HepG2 (cell line): ENCODE results near the gene MRPS21. TPM values are rescaled to one million over a fixed set of nuclear protein-coding genes. Genes with fewer than 3 reads are reported as not detected.
A peak's percentile ranks its signal among the peaks of the same experiment; 100 is the strongest.

ENCODE experiments used
- BORCS8-MEF2B ChIP-seq: sonication (generic); formaldehyde crosslinking; IDR thresholded peaks from 2 replicates; pipeline ENCODE4 v1.8.0; 2022; ENCODE audit warnings: mild to moderate bottlenecking, missing genetic modification reagents
- GFI1 ChIP-seq: sonication (generic); formaldehyde crosslinking; IDR thresholded peaks from 2 replicates; pipeline ENCODE4 v1.5.0; 2020; ENCODE audit warnings: missing genetic modification reagents, mild to moderate bottlenecking, borderline replicate concordance
- HDAC1 ChIP-seq: sonication (generic); formaldehyde crosslinking; IDR thresholded peaks from 2 replicates; pipeline ENCODE4 v1.5.1; 2020; ENCODE audit warnings: mild to moderate bottlenecking, missing genetic modification reagents
- HMG20B ChIP-seq: conservative IDR thresholded peaks from 2 replicates; pipeline ENCODE4 v1.6.1; 2016; ENCODE audit warnings: missing genetic modification reagents, missing compliant biosample characterization
- HOXA9 ChIP-seq: sonication (generic); formaldehyde crosslinking; IDR thresholded peaks from 2 replicates; pipeline ENCODE4 v1.8.1; 2022; ENCODE audit warnings: missing genetic modification reagents, mild to moderate bottlenecking, moderate library complexity, borderline replicate concordance
- ISX ChIP-seq: sonication (generic); formaldehyde crosslinking; conservative IDR thresholded peaks from 2 replicates; pipeline ENCODE4 v1.5.0; 2020; ENCODE audit warnings: missing genetic modification reagents
- MAZ ChIP-seq, 2 experiments: sonication (generic) in 1 of 2; formaldehyde crosslinking in 1 of 2; IDR thresholded peaks; 2 replicates each; pipeline versions ENCODE4 v1.5.0 to v1.6.1; 2012 to 2020; ENCODE audit warnings: low read depth in 2 of 2, mild to moderate bottlenecking in 2 of 2, borderline replicate concordance in 1 of 2, improper control_type of control experiment in 1 of 2, low read length in 1 of 2, missing genetic modification reagents in 1 of 2, moderate library complexity in 1 of 2
- MBD4 ChIP-seq: IDR thresholded peaks from 2 replicates; pipeline ENCODE4 v1.6.1; 2012; ENCODE audit warnings: low read length, inconsistent platforms, borderline replicate concordance
- MYPOP ChIP-seq: sonication (generic); formaldehyde crosslinking; IDR thresholded peaks from 2 replicates; pipeline ENCODE4 v1.8.1; 2023; ENCODE audit warnings: mild to moderate bottlenecking, moderate library complexity, missing genetic modification reagents
- REL ChIP-seq: sonication (generic); formaldehyde crosslinking; conservative IDR thresholded peaks from 2 replicates; pipeline ENCODE4 v1.8.0; 2022; ENCODE audit warnings: mild to moderate bottlenecking, missing genetic modification reagents, moderate library complexity
- SAFB2 ChIP-seq: sonication (generic); formaldehyde crosslinking; IDR thresholded peaks from 2 replicates; pipeline ENCODE4 v1.5.1; 2020; ENCODE audit warnings: missing genetic modification reagents, low read depth, mild to moderate bottlenecking, borderline replicate concordance
- YEATS4 ChIP-seq: sonication (generic); formaldehyde crosslinking; IDR thresholded peaks from 2 replicates; pipeline ENCODE4 v1.4.0; 2020; ENCODE audit warnings: missing genetic modification reagents, borderline replicate concordance
- ZBTB20 ChIP-seq: sonication (generic); formaldehyde crosslinking; IDR thresholded peaks from 2 replicates; pipeline ENCODE4 v1.8.1; 2023; ENCODE audit warnings: missing genetic modification reagents, low read depth, mild to moderate bottlenecking, borderline replicate concordance
- ZNF343 ChIP-seq: sonication (generic); formaldehyde crosslinking; IDR thresholded peaks from 2 replicates; pipeline ENCODE4 v1.4.0; 2020; ENCODE audit warnings: mild to moderate bottlenecking, missing genetic modification reagents
- ZNF441 ChIP-seq: sonication (generic); formaldehyde crosslinking; IDR thresholded peaks from 2 replicates; pipeline ENCODE4 v1.7.0; 2021; ENCODE audit warnings: missing genetic modification reagents, borderline replicate concordance
- ZNF564 ChIP-seq: sonication (generic); formaldehyde crosslinking; IDR thresholded peaks from 2 replicates; pipeline ENCODE4 v1.8.1; 2023; ENCODE audit warnings: mild to moderate bottlenecking, missing genetic modification reagents
- ZNF768 ChIP-seq: sonication (generic); formaldehyde crosslinking; IDR thresholded peaks from 2 replicates; pipeline ENCODE4 v1.4.0; 2020; ENCODE audit warnings: missing genetic modification reagents
- ZNF776 ChIP-seq: sonication (generic); formaldehyde crosslinking; IDR thresholded peaks from 2 replicates; pipeline ENCODE4 v1.4.0; 2020; ENCODE audit warnings: mild to moderate bottlenecking, missing genetic modification reagents
- polyA plus RNA-seq, 8 experiments: library from polyadenylated mRNA; depleted of rRNA in 3 of 8; stranded (reverse) in 7 of 8; unstranded in 1 of 8; fragments of >200 nt; fragmentation: Illumina TruSeq in 4 of 8; extraction: Trizol in 4 of 8; gene quantifications; 2 replicates each; pipeline versions ENCODE4 v1.2.1 to v1.2.3, GENCODE V29; 2011 to 2016; ENCODE audit warnings: low read depth in 4 of 8, missing spikeins in 1 of 8, mixed read lengths in 1 of 8; ENCODE audit not compliant: insufficient read depth in 1 of 8
- total RNA-seq, 5 experiments: library from RNA; depleted of rRNA; stranded (reverse); fragments of >200 nt; fragmentation: Illumina TruSeq; extraction: Trizol; gene quantifications; 2 replicates each; pipeline ENCODE4 v1.2.3, GENCODE V29; 2016; ENCODE audit warnings: low read depth in 1 of 5
- TF ChIP-seq, protein P1 (sequence below): fragments of 450-650 bp; IDR thresholded peaks from 2 replicates; pipeline ENCODE4 v1.6.1; 2016
- TF ChIP-seq, protein P2 (sequence below): sonication (generic); formaldehyde crosslinking; IDR thresholded peaks from 2 replicates; pipeline ENCODE4 v1.5.0; 2020; ENCODE audit warnings: mild to moderate bottlenecking, missing genetic modification reagents, moderate library complexity
- TF ChIP-seq, protein P3 (sequence below): IDR thresholded peaks from 2 replicates; pipeline ENCODE4 v1.6.1; 2016; ENCODE audit warnings: missing compliant biosample characterization, missing genetic modification reagents, borderline replicate concordance

MRPS21 gene
- total and polyA plus RNA-seq, 2 of the 13 experiments (the other 11 are each of a cell fraction or from before 2014, with no cell fraction given) = 59.4 to 64.2 TPM

GRCh38 chr1:150268705-150269403 is 24.8 kb upstream of the MRPS21 start, which contains the start of gene APH1A (continued):
- TF ChIP-seq ZNF564 = 0 out of 2 replicates have a peak, but pooled peaks have one; percentile 37
- TF ChIP-seq ZBTB20 = no peak
- TF ChIP-seq MYPOP = 0 out of 2 replicates have a peak, but pooled peaks have one; percentile 31
- TF ChIP-seq, protein P1, sequence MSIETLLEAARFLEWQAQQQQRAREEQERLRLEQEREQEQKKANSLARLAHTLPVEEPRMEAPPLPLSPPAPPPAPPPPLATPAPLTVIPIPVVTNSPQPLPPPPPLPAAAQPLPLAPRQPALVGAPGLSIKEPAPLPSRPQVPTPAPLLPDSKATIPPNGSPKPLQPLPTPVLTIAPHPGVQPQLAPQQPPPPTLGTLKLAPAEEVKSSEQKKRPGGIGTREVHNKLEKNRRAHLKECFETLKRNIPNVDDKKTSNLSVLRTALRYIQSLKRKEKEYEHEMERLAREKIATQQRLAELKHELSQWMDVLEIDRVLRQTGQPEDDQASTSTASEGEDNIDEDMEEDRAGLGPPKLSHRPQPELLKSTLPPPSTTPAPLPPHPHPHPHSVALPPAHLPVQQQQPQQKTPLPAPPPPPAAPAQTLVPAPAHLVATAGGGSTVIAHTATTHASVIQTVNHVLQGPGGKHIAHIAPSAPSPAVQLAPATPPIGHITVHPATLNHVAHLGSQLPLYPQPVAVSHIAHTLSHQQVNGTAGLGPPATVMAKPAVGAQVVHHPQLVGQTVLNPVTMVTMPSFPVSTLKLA = no peak
- TF ChIP-seq, protein P2, sequence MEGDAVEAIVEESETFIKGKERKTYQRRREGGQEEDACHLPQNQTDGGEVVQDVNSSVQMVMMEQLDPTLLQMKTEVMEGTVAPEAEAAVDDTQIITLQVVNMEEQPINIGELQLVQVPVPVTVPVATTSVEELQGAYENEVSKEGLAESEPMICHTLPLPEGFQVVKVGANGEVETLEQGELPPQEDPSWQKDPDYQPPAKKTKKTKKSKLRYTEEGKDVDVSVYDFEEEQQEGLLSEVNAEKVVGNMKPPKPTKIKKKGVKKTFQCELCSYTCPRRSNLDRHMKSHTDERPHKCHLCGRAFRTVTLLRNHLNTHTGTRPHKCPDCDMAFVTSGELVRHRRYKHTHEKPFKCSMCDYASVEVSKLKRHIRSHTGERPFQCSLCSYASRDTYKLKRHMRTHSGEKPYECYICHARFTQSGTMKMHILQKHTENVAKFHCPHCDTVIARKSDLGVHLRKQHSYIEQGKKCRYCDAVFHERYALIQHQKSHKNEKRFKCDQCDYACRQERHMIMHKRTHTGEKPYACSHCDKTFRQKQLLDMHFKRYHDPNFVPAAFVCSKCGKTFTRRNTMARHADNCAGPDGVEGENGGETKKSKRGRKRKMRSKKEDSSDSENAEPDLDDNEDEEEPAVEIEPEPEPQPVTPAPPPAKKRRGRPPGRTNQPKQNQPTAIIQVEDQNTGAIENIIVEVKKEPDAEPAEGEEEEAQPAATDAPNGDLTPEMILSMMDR = peak; percentile 23; the same call in 1 of the 2 replicates
- no peak; the same call in 1 of the 2 replicates for TF ChIP-seq BORCS8-MEF2B (CRISPR knock-in tag)
- peak; percentile 85 for TF ChIP-seq HDAC1 (CRISPR knock-in tag)
- no peak for TF ChIP-seq SAFB2 (CRISPR knock-in tag)
- peak; percentile 72; the same call in 1 of the 2 replicates for TF ChIP-seq GFI1 (CRISPR knock-in tag)
- no peak for TF ChIP-seq HOXA9 (CRISPR knock-in tag)
- TF ChIP-seq ISX = 0 out of 2 replicates have a peak, but pooled peaks have one; percentile 46
- peak; percentile 85; the same call in 1 of the 2 replicates for TF ChIP-seq YEATS4 (CRISPR knock-in tag)
- TF ChIP-seq, protein P3, sequence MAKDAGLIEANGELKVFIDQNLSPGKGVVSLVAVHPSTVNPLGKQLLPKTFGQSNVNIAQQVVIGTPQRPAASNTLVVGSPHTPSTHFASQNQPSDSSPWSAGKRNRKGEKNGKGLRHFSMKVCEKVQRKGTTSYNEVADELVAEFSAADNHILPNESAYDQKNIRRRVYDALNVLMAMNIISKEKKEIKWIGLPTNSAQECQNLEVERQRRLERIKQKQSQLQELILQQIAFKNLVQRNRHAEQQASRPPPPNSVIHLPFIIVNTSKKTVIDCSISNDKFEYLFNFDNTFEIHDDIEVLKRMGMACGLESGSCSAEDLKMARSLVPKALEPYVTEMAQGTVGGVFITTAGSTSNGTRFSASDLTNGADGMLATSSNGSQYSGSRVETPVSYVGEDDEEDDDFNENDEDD = peak; percentile 50; the same call in 1 of the 2 replicates
- peak; percentile 47 for TF ChIP-seq ZNF768 (CRISPR knock-in tag)
- TF ChIP-seq HMG20B (CRISPR knock-in tag) = no peak
- no peak for TF ChIP-seq MBD4
- TF ChIP-seq ZNF441 (CRISPR knock-in tag) = 0 out of 2 replicates have a peak, but pooled peaks have one; percentile 18
- TF ChIP-seq ZNF343 (CRISPR knock-in tag) = no peak
- TF ChIP-seq ZNF776 = 0 out of 2 replicates have a peak, but pooled peaks have one; percentile 20
- TF ChIP-seq MAZ (IDR thresholded peaks at IDR 0.05; ENCODE audit: borderline replicate concordance, low read depth, low read length) = peak; percentile 71
- TF ChIP-seq MAZ (CRISPR knock-in tag; IDR thresholded peaks at IDR 0.05; ENCODE audit: low read depth) = peak; percentile 72
- TF ChIP-seq REL (CRISPR knock-in tag) = 0 out of 2 replicates have a peak, but pooled peaks have one; percentile 29
